ENCODE measurements around the gene GPBAR1.

Gene GPBAR1

GRCh38 chr2:218270721-218271486, 10.1 kb downstream of the GPBAR1 start:
- Histone ChIP-seq H3K4me3 (replicated peaks; ENCODE audit: insufficient read depth, low read length) (peak overlapping the region; percentile 88), H3K27me3 (ENCODE audit: insufficient read depth, poor library complexity, severe bottlenecking) (no peaks in the 10 kb centered on the region), H3K27ac (replicated peaks) (peak overlapping the region; percentile 64)
- TF ChIP-seq, protein P1, sequence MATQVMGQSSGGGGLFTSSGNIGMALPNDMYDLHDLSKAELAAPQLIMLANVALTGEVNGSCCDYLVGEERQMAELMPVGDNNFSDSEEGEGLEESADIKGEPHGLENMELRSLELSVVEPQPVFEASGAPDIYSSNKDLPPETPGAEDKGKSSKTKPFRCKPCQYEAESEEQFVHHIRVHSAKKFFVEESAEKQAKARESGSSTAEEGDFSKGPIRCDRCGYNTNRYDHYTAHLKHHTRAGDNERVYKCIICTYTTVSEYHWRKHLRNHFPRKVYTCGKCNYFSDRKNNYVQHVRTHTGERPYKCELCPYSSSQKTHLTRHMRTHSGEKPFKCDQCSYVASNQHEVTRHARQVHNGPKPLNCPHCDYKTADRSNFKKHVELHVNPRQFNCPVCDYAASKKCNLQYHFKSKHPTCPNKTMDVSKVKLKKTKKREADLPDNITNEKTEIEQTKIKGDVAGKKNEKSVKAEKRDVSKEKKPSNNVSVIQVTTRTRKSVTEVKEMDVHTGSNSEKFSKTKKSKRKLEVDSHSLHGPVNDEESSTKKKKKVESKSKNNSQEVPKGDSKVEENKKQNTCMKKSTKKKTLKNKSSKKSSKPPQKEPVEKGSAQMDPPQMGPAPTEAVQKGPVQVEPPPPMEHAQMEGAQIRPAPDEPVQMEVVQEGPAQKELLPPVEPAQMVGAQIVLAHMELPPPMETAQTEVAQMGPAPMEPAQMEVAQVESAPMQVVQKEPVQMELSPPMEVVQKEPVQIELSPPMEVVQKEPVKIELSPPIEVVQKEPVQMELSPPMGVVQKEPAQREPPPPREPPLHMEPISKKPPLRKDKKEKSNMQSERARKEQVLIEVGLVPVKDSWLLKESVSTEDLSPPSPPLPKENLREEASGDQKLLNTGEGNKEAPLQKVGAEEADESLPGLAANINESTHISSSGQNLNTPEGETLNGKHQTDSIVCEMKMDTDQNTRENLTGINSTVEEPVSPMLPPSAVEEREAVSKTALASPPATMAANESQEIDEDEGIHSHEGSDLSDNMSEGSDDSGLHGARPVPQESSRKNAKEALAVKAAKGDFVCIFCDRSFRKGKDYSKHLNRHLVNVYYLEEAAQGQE (IDR thresholded peaks at IDR 0.05; ENCODE audit: insufficient replicate concordance, low read depth): no peak
- TF ChIP-seq SPI1 (IDR thresholded peaks at IDR 0.05; ENCODE audit: borderline replicate concordance, low read depth): no peak
- TF ChIP-seq POLR2AphosphoS5 (IDR thresholded peaks at IDR 0.05; ENCODE audit: low read depth): no peak
- no peak for TF ChIP-seq GABPA (IDR thresholded peaks at IDR 0.05; ENCODE audit: low read depth)
- TF ChIP-seq, protein P2, sequence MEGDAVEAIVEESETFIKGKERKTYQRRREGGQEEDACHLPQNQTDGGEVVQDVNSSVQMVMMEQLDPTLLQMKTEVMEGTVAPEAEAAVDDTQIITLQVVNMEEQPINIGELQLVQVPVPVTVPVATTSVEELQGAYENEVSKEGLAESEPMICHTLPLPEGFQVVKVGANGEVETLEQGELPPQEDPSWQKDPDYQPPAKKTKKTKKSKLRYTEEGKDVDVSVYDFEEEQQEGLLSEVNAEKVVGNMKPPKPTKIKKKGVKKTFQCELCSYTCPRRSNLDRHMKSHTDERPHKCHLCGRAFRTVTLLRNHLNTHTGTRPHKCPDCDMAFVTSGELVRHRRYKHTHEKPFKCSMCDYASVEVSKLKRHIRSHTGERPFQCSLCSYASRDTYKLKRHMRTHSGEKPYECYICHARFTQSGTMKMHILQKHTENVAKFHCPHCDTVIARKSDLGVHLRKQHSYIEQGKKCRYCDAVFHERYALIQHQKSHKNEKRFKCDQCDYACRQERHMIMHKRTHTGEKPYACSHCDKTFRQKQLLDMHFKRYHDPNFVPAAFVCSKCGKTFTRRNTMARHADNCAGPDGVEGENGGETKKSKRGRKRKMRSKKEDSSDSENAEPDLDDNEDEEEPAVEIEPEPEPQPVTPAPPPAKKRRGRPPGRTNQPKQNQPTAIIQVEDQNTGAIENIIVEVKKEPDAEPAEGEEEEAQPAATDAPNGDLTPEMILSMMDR (IDR thresholded peaks at IDR 0.05; ENCODE audit: insufficient read depth, low read length): no peak
- DNase-seq (ENCODE audit: low read depth in 1 of 2, low spot score in 1 of 2): peak in 1 of 2 experiments; percentile 21

DNA sequence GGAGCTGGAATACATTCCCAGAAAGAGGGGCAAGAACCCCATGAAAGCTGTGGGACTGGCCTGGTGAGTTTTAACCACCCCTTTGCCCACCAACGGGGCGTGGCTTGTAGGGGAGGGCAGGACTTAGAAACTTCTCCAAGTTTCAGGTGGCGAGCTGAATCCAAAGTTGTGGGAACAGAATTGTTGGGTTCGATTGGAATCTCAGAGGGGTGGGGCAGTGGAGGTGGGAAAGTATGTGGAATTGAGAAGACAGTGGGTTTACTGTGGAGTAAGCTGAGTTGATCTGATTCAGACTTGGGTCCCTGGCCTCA, 10.6 kb downstream of the GPBAR1 start:
- TF ChIP-seq POLR2AphosphoS5 (IDR thresholded peaks at IDR 0.05; ENCODE audit: low read depth) (no peak), SPI1 (IDR thresholded peaks at IDR 0.05; ENCODE audit: borderline replicate concordance, low read depth) (no peak), GABPA (IDR thresholded peaks at IDR 0.05; ENCODE audit: low read depth) (no peak)
- TF ChIP-seq, protein P1 (IDR thresholded peaks at IDR 0.05; ENCODE audit: insufficient replicate concordance, low read depth): no peak
- TF ChIP-seq, protein P2 (IDR thresholded peaks at IDR 0.05; ENCODE audit: insufficient read depth, low read length): no peak
- no peak for DNase-seq (ENCODE audit: low read depth in 1 of 2, low spot score in 1 of 2)
- Histone ChIP-seq H3K27me3 (ENCODE audit: insufficient read depth, poor library complexity, severe bottlenecking) (no peaks in the 10 kb centered on the region), H3K4me3 (replicated peaks; ENCODE audit: insufficient read depth, low read length) (peak overlapping the region; percentile 88), H3K27ac (replicated peaks) (no peak overlapping the region)

DNA sequence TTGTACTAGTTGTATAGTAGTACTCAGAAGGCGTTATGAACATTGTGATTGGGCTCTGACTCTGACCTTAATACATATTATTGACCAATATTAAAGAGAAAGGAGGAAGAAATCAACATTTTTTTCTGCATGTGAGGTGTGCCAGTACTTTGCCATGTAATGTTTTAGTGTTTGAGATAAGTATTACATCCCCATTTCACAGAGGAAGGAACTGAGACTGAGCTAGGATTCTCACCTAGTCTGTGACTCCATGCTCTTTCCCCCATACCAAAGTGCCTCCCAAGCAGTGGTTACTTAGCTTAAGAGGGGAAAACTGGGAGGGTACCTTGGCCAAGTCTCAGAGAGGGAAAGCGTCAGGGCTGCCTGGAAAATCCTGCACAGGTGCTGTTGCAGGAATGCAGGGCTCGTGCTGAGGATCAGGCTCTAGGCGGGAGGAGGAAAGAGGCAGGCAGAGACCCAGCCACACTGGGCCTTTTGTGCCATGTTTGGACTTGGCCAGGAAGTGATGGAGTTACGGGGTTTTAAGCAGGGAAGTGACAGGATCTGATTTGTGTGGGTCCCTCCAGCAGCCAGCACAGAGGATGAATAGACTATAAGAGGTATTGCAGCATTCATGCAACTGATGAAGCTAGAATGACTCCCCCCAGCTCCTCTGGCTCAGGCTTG, 11.2 kb downstream of the GPBAR1 start:
- H3K27ac ChIP-seq (replicated peaks): no peak overlapping the region
- DNase-seq (ENCODE audit: low read depth in 1 of 2, low spot score in 1 of 2): no peak
- no peak overlapping the region for H3K4me3 ChIP-seq (replicated peaks; ENCODE audit: insufficient read depth, low read length)
- TF ChIP-seq POLR2AphosphoS5 (IDR thresholded peaks at IDR 0.05; ENCODE audit: low read depth) (no peak), SPI1 (IDR thresholded peaks at IDR 0.05; ENCODE audit: borderline replicate concordance, low read depth) (no peak), GABPA (IDR thresholded peaks at IDR 0.05; ENCODE audit: low read depth) (no peak)
- TF ChIP-seq, protein P1 (IDR thresholded peaks at IDR 0.05; ENCODE audit: insufficient replicate concordance, low read depth): no peak
- TF ChIP-seq, protein P2 (IDR thresholded peaks at IDR 0.05; ENCODE audit: insufficient read depth, low read length): no peak
- no peaks in the 10 kb centered on the region for H3K27me3 ChIP-seq (ENCODE audit: insufficient read depth, poor library complexity, severe bottlenecking)

Measured in HL-60 (cell line).